GM23338 (cell line): ENCODE results near the gene CCDC160. TPM values are rescaled to one million over a fixed set of nuclear protein-coding genes. Genes with fewer than 3 reads are reported as not detected.

Experiments used
- ATAC-seq: fragments of 200-7000 bp; cut with Tn5 transposase; 3 replicates; pipeline ENCODE4 v1.9.1; 2020
- DNase-seq: peaks from one replicate; pipeline ENCODE4 v3.0.0-alpha.2; 2015; ENCODE audit warnings: low spot score
- H2AFZ ChIP-seq: fragments of 200-600 bp; sonication (generic); 2 replicates; pipeline ENCODE4 v1.8.0; 2016; ENCODE audit warnings: antibody characterized with exemption, mild to moderate bottlenecking, moderate library complexity
- H3F3A ChIP-seq: fragments of 200-600 bp; sonication (generic); replicated peaks from 2 replicates; pipeline ENCODE4 v1.8.0; 2017; ENCODE audit warnings: antibody characterized with exemption, mixed run types, low read depth
- H3K27ac ChIP-seq: fragments of 200-600 bp; sonication (generic); 2 replicates; pipeline ENCODE4 v1.6.1; 2016; ENCODE audit warnings: low read depth
- H3K27me3 ChIP-seq: fragments of 200-600 bp; sonication (generic); 2 replicates; pipeline ENCODE4 v1.8.0; 2016; ENCODE audit warnings: mild to moderate bottlenecking, mixed run types, moderate library complexity; ENCODE audit not compliant: insufficient read depth
- H3K36me3 ChIP-seq: fragments of 200-600 bp; sonication (generic); 2 replicates; pipeline ENCODE4 v1.8.0; 2016; ENCODE audit warnings: mild to moderate bottlenecking; ENCODE audit not compliant: insufficient read depth
- H3K4me1 ChIP-seq: fragments of 200-600 bp; sonication (generic); 2 replicates; pipeline ENCODE4 v1.8.0; 2016; ENCODE audit warnings: mild to moderate bottlenecking, moderate library complexity; ENCODE audit not compliant: insufficient read depth
- H3K4me2 ChIP-seq: fragments of 200-600 bp; sonication (generic); 2 replicates; pipeline ENCODE4 v1.7.1; 2017; ENCODE audit warnings: mixed run types
- H3K4me3 ChIP-seq: fragments of 200-600 bp; sonication (generic); 2 replicates; pipeline ENCODE4 v1.6.1; 2016; ENCODE audit warnings: mixed run types
- H3K79me2 ChIP-seq: fragments of 200-600 bp; sonication (generic); replicated peaks from 2 replicates; pipeline ENCODE4 v1.8.0; 2017; ENCODE audit warnings: mild to moderate bottlenecking; ENCODE audit not compliant: insufficient read depth
- H3K9me2 ChIP-seq: fragments of 200-600 bp; sonication (generic); 2 replicates; pipeline ENCODE4 v1.8.0; 2017; ENCODE audit not compliant: insufficient read depth
- H4K20me1 ChIP-seq: fragments of 200-600 bp; sonication (generic); replicated peaks from 2 replicates; pipeline ENCODE4 v1.8.0; 2017; ENCODE audit warnings: mild to moderate bottlenecking; ENCODE audit not compliant: insufficient read depth
- H3K27ac Mint-ChIP-seq: 2 replicates; pipeline ENCODE4 v1.8.0; 2020; ENCODE audit warnings: inconsistent platforms, mild to moderate bottlenecking, moderate library complexity, mixed read lengths
- H3K27me3 Mint-ChIP-seq: 3 replicates; pipeline ENCODE4 v1.8.0; 2022; ENCODE audit warnings: low read depth, mild to moderate bottlenecking, moderate library complexity, mixed read lengths, inconsistent platforms; ENCODE audit not compliant: insufficient read depth, poor library complexity
- H3K36me3 Mint-ChIP-seq: 3 replicates; pipeline ENCODE4 v1.8.0; 2021; ENCODE audit warnings: low read depth, mild to moderate bottlenecking, inconsistent platforms, moderate library complexity, mixed read lengths
- H3K4me1 Mint-ChIP-seq: 3 replicates; pipeline ENCODE4 v1.8.0; 2020; ENCODE audit warnings: mild to moderate bottlenecking, inconsistent platforms, mixed read lengths
- H3K4me3 Mint-ChIP-seq: 3 replicates; pipeline ENCODE4 v1.8.0; 2021; ENCODE audit warnings: moderate library complexity, mild to moderate bottlenecking, inconsistent platforms, mixed read lengths
- H3K9me3 Mint-ChIP-seq: 3 replicates; pipeline ENCODE4 v1.8.0; 2020; ENCODE audit warnings: moderate library complexity, mild to moderate bottlenecking, inconsistent platforms, mixed read lengths
- JUNB ChIP-seq: IDR thresholded peaks from one replicate; pipeline ENCODE4 v1.6.1; 2016; ENCODE audit warnings: antibody characterized with exemption; ENCODE audit not compliant: unreplicated experiment
- NANOG ChIP-seq: IDR thresholded peaks from 2 replicates; pipeline ENCODE4 v1.6.1; 2016; ENCODE audit warnings: antibody characterized with exemption, borderline replicate concordance
- STAT1 ChIP-seq: IDR thresholded peaks from one replicate; pipeline ENCODE4 v1.6.1; 2016; ENCODE audit warnings: antibody characterized with exemption; ENCODE audit not compliant: unreplicated experiment
- ZNF114 ChIP-seq: fragments of 250-450 bp; sonication (Bioruptor Pico); IDR thresholded peaks from 2 replicates; pipeline ENCODE4 v1.5.0; 2020; ENCODE audit warnings: mild to moderate bottlenecking, moderate library complexity
- polyA plus RNA-seq: library from polyadenylated mRNA; unstranded; fragments of >200 nt; fragmentation: Nextera tagmentation; extraction: Ambion mirVana; gene quantifications from 2 replicates; pipeline ENCODE4 v1.2.1, GENCODE V29; 2016
- total RNA-seq: library from RNA; depleted of rRNA; stranded (reverse); fragments of >200 nt; shearing (Covaris generic); gene quantifications from 2 replicates; pipeline ENCODE4 v1.2.3, GENCODE V29; 2014; rRNA removed
- TF ChIP-seq, protein P1 (sequence below), 2 experiments: fragments of 200-600 bp in 1 of 2; sonication (generic) in 1 of 2; conservative IDR thresholded peaks; 2 replicates each; pipeline versions ENCODE4 v1.5.1 to v1.6.1; 2016 to 2017; ENCODE audit warnings: antibody characterized with exemption in 2 of 2, low read depth in 2 of 2, mild to moderate bottlenecking in 2 of 2, moderate library complexity in 1 of 2

Gene CCDC160
- total and polyA plus RNA-seq, 2 experiments from 2014 or later, result 2.7 to 6.9 TPM

DNA sequence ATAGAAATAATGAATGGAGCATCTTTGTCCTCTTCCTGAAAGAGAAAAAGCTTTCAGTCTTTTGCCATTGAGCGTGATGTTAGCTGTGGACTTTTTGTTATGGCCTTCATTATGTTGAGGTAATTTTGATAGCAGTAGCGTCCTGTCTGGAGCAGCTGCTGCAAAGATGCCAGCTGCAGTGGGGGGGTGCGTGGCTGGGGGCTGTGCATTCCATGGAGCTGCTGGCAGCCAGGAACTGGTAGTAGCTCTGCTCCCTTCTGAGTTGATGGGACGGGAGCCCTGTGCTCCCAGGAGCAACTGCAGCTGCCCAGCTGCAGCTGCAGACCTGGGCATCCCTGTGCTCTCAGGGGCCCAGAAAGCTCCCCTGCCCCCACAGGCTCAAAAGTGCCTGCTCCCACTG, 50.4 kb downstream of the CCDC160 start:
- Histone ChIP-seq H4K20me1 (no peaks in the 10 kb centered on the region), H3K4me3 (no peak overlapping the region), H3K79me2 (no peaks in the 10 kb centered on the region), H2AFZ (no peak overlapping the region), H3K27ac (no peak overlapping the region), H3K36me3 (no peaks in the 10 kb centered on the region), H3K4me2 (no peak overlapping the region), H3K4me1 (no peaks in the 10 kb centered on the region), H3K27me3 (no peaks in the 10 kb centered on the region), H3K9me2 (no peaks in the 10 kb centered on the region), H3F3A (no peaks in the 10 kb centered on the region)
- Mint-ChIP-seq H3K27me3 (peaks cover 3% of the 10 kb centered on the region), H3K4me3 (no peak overlapping the region), H3K4me1 (peaks cover 5% of the 10 kb centered on the region; the same call in 2 of the 3 replicates), H3K36me3 (no peaks in the 10 kb centered on the region), H3K9me3 (peaks cover 3% of the 10 kb centered on the region; the same call in 2 of the 3 replicates), H3K27ac (no peak overlapping the region)
- TF ChIP-seq STAT1 (no peak), ZNF114 (CRISPR knock-in tag) (no peak), JUNB (no peak)
- ATAC-seq (no peak), DNase-seq (no peak)

DNA sequence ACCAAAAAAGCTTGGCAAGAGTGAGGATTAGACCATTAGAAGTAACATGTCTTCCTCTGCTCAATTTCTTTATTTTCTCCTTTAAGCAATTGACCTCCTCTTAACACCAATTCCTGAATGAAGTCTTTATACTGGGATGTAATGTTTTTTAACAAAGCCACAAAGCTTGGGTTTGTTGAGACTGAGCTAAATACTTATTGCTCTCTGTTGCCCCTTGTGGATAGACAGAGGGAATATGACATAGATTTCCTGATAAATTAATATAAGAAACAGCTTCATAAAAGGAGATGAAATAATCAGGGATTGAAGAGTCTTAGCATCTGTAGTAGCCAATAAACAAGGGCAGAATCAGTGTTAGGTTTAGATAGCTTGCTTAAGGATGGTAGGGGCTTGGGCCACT, 57.6 kb downstream of the CCDC160 start:
- H3K27ac ChIP-seq, result no peak overlapping the region
- H3K4me1 ChIP-seq, result no peaks in the 10 kb centered on the region
- H3K4me3 ChIP-seq, result no peak overlapping the region
- H3K9me3 Mint-ChIP-seq, result peaks cover 4% of the 10 kb centered on the region; the same call in 1 of the 3 replicates
- H3K9me2 ChIP-seq, result no peaks in the 10 kb centered on the region
- ATAC-seq (no peak), DNase-seq (peak; percentile 17)
- H3K27ac Mint-ChIP-seq, result no peak overlapping the region
- H2AFZ ChIP-seq, result no peak overlapping the region
- no peaks in the 10 kb centered on the region for H3K79me2 ChIP-seq
- H3K4me3 Mint-ChIP-seq, result no peak overlapping the region
- H4K20me1 ChIP-seq, result no peaks in the 10 kb centered on the region
- H3K4me2 ChIP-seq, result no peak overlapping the region
- no peaks in the 10 kb centered on the region for H3K27me3 ChIP-seq
- H3K27me3 Mint-ChIP-seq, result no peaks in the 10 kb centered on the region
- no peaks in the 10 kb centered on the region for H3K4me1 Mint-ChIP-seq
- H3K36me3 Mint-ChIP-seq, result no peaks in the 10 kb centered on the region
- TF ChIP-seq ZNF114 (CRISPR knock-in tag) (no peak), NANOG (no peak)
- TF ChIP-seq, protein P1, sequence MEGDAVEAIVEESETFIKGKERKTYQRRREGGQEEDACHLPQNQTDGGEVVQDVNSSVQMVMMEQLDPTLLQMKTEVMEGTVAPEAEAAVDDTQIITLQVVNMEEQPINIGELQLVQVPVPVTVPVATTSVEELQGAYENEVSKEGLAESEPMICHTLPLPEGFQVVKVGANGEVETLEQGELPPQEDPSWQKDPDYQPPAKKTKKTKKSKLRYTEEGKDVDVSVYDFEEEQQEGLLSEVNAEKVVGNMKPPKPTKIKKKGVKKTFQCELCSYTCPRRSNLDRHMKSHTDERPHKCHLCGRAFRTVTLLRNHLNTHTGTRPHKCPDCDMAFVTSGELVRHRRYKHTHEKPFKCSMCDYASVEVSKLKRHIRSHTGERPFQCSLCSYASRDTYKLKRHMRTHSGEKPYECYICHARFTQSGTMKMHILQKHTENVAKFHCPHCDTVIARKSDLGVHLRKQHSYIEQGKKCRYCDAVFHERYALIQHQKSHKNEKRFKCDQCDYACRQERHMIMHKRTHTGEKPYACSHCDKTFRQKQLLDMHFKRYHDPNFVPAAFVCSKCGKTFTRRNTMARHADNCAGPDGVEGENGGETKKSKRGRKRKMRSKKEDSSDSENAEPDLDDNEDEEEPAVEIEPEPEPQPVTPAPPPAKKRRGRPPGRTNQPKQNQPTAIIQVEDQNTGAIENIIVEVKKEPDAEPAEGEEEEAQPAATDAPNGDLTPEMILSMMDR (conservative IDR thresholded peaks at IDR 0.05; ENCODE audit: low read depth in 2 of 2), result peak; percentile 28 to 50; a peak in 3 of 4 replicates
- no peaks in the 10 kb centered on the region for H3K36me3 ChIP-seq
- H3F3A ChIP-seq, result no peaks in the 10 kb centered on the region

Other genes starting within 250 kb of the CCDC160 start
- gene PHF6, start 136.1 kb downstream of the CCDC160 start, total RNA-seq, result 55.1 and 56.5 TPM in 2 replicates
- gene PHF6, start 136.1 kb downstream of the CCDC160 start, polyA plus RNA-seq, result 36.6 and 42.0 TPM in 2 replicates
- gene HPRT1, start 223.0 kb downstream of the CCDC160 start, total RNA-seq, result 27.0 and 53.1 TPM in 2 replicates
- 76.8 and 79.4 TPM in 2 replicates for gene HPRT1, start 223.0 kb downstream of the CCDC160 start, polyA plus RNA-seq